SHP77 (cell line): ENCODE measurements around the gene FAM193B.

Experiments
- DNase-seq, 2 experiments: peaks; one replicate each; lab custom pipeline; 2025; lab: John Stamatoyannopoulos, UW

FAM193B gene

DNA sequence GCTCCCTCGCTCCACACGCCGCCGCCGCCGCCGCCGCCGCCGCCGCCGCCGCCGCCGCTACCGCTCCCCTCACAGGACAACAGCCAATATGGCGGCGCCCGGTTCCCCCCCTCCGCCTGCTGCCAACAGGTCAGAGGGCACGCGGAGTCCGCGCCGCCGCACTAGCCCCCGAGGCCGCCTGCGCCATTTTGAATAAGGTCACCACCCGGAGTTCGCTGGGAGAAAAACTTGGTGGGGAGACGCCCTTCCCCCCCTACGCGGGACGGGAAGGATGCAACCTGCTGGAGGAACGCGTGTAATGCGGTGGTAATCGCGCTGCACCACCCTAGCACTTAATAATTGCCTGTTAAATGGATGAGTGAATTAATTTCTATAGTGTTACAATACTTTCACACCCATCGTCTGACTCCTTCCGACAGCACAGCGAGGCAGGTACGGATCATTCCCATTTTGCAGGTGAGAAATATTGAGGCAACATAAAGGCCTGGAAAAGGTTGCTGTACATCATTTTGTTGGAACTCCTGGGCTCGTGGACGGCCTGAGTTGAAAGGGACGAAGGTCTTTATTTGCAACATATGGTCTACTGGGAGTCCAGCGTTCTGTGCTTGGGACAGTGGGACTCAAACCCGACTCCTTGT, at the start of gene FAM193B:
TSS of gene FAM193B (minus strand) at position 90 of the 638 bp plus-strand sequence. CDS start 105 bp downstream, outside the sequence.
- DNase-seq = peak; percentile 88 to 89

DNA sequence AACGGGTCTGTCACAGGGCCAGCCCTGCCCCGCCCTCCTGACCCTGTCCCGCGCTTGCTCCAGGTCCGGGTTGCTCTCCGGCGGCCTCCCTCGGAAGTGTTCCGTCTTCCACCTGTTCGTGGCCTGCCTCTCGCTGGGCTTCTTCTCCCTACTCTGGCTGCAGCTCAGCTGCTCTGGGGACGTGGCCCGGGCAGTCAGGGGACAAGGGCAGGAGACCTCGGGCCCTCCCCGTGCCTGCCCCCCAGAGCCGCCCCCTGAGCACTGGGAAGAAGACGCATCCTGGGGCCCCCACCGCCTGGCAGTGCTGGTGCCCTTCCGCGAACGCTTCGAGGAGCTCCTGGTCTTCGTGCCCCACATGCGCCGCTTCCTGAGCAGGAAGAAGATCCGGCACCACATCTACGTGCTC, 49.8 kb upstream of the FAM193B start:
- no peak for DNase-seq

DNA sequence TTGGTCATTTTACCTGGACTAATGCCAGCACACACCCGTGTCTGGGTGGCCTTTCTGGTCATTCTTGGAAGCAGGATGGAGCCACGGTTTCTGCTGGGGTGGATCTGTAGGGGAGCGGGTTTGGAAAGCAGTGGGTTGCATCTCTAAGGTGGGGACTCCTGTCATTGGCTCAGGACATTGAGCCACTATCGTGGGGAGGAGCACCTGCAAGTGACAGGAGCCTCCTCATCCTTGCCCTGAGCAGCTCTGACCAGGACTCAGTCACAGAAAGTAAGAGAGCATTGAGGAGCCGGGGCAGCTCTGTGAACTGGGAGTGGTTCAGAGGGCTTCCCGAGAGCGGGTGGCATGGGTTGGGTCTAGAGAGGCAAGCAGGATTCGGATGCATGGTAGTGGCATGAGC, 49.3 kb upstream of the FAM193B start:
- DNase-seq = no peak

DNA sequence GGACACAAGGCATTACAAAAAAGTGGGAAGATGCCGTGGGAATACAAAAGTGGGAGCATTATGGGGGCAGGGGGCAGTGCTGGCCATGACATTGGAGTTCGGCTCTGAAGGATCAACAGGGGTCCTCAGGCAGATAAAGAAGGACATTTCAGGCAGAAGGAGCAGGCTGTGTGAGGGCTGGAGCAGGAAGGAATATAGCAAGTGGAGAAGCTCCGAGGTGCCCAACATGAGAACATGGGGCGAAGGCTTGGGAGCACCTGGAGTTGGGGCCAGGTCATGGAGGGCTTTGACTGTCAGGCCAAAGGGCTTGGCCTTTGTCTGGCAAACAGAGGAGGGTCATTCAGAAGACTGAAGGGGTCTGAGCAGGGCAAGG, 48.1 kb upstream of the FAM193B start:
- no peak for DNase-seq

DNA sequence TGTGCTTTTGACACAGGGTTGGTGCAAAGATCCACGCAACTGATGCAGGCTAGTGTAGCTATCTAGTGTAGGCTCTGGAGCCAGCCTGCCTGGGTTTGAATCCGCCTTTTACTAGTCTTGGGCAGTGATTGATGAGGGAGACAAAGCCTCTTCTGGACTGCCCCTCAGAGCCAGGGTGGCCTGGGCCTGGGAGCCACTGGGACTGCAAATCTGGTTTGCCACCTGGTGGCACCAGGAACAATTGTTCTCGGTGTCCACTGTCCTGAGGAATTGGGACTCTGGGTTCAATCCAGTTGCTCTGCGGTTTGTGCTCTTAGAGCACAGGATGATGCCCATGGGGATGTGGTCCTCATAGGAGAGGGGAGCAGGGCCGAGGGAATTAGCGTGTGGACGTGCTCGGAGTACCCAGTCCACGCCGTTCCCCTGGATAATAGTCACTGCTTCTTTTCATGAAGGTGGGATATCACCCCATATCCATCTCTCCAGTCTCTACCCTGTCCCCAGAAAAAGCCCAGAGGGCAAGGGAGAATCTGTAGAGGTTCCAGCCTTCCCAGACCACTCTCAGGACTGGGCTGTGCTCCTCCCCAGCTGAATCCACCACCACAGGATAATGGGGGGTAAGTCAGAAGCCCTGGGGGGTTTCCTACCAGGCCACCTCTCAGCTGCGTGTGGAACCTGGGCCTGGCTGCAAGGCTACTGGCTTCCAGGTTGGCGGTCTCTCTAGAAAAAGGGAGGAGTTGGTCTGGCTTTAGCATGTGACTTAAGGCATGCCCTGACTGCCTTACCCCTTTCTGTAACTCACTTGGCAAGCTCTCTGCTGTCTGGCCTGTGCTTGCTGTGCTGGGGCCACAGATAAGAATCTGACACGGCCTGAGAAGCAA, 47.5 kb upstream of the FAM193B start:
- DNase-seq = no peak

DNA sequence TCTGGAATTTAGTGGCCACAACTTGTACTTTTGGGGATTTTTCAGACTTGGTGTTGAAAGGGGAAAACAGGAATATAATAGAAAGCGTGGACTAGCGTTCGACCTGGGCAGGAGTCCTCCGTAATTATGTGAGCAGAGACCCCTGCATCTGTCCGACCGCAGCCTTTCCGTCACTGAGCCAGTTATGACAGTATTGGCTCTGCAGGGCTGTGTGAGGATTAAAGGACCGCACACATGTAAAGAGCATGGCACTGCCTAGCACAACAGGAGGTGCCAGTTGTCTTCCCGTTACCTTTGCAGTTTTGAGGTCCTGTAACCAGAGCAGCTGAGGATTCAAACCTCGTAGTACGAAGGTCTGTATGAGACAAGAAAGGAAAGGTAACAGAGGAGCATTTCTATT, 46.8 kb upstream of the FAM193B start:
- no peak for DNase-seq

DNA sequence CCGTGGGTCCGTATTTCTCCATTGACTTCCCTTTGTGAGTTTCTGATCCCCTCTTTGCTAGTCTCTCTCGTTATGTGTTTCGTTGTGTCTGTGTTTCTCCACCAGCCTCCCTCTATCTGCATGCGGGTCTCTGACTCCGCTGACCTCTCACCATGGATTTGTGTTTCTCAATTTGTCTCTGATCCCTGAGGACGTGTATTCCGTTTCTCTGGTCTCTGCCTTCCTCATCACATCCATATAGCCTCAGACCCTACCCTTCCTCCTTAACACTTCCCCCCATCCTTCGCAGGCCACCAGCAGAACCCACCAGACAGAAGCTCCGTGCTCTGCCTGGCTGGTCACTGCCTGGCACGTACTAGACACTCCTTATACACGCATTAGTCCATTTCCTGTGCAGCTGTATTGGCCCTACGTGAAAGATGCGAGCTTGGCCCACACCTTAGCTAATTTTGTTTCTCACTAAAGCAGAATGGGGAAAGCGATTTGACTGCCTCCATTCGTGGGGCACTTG, 46.2 kb upstream of the FAM193B start:
- DNase-seq = no peak

DNA sequence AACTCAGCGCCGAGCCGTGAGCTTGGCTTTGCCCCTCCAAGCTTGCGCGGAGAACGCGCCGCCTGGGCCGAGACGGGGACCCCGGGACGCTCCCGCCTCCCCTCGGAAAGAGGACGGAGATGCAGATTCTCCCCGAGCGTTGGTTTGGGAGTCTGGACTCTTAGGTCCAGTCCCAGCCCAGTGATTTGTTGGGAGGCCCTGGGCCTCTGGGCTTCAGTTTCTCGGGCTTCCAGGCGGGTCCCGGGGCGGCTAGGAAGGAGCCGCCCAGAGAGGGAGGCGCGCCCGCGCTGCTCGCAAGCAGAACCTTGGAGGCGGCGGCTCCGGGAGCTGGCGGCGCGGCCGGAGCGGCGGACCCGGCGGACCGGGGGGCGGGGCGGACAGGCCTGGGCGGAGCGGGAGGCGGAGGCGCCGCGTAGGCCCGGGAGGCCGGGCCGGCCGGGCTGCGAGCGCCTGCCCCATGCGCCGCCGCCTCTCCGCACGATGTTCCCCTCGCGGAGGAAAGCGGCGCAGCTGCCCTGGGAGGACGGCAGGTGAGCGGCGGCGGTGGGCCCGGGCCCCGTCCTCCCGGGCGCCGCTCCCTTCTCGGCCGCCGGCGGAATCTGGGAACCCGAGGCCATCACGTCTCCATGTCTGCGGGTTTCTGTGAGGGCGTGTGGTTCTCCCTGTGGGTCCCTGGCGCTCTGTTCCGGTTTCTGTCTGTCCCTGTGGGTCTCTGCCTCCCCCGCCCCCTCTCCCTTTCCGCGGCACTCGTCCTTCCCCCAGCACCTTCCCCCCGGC, 45.6 kb upstream of the FAM193B start, which contains the start of gene B4GALT7:
TSS of gene B4GALT7 (plus strand) at position 402 of the 777 bp plus-strand sequence. CDS start at position 481, 79 bp downstream.
- DNase-seq = peak; percentile 53 to 75

DNA sequence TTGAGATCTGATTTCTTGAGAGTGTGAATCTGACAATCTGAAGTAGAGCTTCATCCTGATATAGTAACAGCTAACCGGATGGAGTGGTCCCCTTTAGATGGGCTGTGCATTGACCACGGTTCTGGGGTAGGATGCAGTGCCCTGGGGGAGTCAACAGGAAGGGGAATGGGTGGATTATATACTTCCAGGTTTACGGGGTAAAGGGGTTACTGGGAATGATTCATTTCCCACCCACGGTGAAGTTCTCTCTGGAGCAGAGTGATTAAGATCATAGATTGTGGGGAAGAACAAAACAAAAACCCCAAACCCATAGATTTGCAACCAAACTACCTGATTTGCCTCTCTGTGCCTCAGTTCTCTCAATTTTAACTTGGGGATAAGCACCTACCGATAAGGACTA, 44.1 kb upstream of the FAM193B start:
- no peak for DNase-seq

DNA sequence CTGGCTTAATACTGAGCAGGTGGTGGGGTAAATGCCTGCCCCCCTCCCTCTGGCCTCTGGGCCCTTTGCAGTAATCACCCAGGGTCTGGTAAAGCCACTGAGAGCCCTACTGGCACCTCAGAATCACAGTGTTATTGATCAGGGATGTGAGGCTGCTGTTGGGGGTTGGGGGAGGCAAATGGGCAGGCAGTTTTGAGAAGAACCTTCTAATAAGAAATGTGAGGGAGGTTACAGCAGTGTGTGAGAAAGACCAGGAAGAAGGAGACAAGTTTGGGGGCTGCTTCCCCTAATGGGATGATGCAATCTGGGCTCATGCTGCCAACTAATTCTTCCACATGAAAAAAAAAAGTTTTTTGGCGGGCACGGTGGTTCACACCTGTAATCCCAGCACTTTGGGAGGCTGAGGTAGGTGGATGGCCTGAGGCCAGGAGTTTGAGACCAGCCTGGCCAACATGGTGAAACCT, 42.4 kb upstream of the FAM193B start:
- no peak for DNase-seq

DNA sequence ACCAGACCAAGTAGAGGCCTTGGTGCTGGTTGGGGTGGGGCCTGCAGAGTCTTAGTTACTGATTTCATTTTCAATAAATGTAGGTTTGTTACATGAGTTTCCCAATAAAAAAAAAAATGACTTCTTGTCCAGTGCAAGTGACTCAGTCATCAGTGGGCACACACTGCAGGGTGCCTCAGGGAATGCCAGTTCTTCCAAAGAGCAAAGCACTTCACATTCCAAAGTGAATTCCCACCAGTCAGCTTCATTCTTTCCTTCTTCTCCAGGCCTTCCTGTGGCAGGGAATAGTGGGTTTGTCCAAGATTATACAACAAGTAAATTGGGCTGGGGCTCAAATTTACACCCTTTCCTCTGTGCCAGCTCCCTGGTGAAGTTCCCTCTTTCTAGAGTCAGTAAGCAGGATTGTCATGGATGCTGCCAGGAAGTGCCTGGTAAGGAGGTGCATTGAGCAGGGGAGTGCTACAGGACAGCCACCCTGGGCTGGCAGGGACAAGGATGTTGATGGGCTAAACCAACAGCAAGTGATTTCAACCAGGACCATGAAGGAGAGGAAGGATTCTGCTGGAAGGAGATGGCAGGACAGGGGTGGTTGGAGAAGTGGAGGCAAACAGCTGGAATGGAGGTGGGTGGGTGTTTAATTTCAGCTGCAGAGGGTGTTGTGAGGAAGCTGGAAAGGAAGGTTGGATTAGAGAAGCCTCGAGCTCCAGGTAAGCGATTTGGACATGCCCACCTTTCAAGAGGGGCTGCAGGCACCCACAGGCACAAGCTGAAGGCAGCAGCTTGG, 41.8 kb upstream of the FAM193B start:
- no peak for DNase-seq

DNA sequence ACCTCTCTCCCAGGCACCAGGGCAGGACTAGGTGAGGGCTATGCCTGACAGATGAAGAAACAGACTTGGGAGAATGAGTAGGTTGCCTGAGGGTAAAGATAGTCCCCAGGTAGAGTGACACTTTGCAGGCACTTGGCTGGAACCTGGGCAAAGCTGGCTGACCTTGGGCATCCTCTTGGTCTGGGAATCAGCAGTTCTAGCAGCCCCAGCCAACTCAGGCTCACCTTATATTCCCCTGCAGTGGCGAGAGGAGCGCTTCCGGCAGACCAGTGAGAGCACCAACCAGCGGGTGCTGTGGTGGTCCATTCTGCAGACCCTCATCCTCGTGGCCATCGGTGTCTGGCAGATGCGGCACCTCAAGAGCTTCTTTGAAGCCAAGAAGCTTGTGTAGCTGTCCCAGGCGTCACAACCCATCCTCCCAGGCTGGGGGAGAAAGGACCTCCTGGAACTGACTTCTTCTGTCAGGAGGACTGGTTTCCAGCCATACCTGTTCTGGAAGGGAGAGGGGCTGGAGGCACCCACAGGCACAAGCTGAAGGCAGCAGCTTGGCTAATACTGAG, 40.7 kb upstream of the FAM193B start:
- DNase-seq = no peak

DNA sequence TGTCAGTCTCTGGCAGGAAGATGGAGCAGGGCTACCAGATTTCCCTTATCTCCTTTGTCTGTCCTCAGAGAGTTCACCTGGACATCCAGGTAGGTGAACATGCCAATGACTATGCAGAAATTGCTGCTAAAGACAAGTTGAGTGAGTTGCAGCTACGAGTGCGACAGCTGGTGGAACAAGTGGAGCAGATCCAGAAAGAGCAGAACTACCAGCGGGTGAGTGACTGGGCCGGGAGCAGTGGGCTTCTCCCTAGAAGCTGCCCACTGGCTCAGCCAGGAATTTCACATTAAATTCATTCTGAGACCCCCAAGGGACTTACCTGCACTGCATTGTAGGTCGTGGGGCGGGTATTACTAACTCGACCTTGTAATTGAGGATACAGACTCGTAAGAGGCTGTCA, 39.7 kb upstream of the FAM193B start:
- no peak for DNase-seq

DNA sequence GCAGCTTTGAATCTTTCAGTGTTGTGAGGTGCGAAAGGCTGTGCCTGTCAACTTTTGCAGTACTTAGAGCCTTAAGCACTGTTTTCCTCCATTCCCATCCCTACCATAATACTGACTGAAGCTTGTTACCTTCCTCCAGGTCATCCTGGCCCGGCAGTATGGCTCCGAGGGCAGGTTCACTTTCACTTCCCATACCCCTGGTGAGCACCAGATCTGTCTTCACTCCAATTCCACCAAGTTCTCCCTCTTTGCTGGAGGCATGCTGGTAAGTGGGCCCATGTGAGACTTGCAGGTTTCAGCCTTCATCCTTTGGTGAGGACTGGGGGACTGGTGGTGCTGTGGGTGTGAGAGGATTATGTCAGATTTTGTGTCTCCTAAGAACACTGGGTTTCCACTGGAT, 39.1 kb upstream of the FAM193B start:
- DNase-seq = no peak

DNA sequence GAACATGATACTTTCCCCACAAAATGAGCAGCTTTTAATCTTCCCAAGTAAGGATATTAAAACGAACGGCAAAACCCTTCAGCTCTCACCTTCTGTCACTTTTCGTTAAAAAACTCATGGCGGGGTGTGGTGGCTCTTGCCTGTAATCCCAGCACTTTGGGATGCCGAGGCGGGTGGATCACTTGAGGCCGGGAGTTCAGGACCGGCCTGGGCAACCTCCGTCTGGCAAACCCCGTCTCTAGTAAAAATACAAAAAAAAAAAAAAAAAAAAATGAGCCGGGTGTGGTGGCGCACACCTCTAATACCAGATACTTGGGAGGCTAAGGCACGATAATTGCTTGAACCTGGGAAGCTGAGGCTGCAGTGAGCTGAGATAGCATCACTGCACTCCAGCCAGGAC, 38.5 kb upstream of the FAM193B start:
- DNase-seq = no peak

DNA sequence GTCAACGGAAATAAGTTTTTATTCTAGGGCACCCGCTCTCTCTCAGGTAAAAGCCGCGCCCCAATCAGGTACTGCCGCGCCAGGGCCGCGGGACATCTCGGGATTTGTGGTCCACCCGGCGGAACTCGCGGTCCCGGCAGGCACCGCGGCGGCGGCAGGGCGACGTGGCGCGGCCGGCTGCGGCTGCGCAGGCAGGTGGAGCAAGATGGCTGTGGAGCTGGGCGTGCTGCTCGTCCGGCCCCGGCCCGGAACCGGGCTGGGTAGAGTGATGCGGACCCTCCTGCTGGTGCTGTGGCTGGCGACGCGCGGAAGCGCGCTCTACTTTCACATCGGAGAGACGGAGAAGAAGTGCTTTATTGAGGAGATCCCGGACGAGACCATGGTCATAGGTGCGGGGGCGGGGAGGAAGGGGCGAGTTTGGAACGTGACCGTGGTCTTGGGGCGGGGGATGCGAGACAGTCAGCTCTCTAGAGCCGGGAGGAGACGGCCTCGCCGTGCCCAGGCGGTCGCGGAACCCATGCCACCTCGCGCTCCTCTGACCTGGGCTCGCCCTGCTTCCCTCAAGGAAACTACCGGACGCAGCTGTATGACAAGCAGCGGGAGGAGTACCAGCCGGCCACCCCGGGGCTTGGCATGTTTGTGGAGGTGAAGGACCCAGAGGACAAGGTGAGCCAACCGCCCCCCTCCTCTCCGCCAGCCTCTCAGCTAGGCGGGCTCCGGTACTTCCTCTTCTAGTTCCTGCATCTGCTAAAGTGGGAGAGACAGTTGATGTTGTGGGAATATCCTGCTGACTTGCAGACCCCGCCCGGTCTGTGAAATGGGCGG, 37.9 kb upstream of the FAM193B start, which contains the start of gene TMED9:
TSS of gene TMED9 (plus strand) at position 194 of the 825 bp plus-strand sequence. CDS start at position 206, 12 bp downstream.
- peak; percentile 80 to 88 for DNase-seq

DNA sequence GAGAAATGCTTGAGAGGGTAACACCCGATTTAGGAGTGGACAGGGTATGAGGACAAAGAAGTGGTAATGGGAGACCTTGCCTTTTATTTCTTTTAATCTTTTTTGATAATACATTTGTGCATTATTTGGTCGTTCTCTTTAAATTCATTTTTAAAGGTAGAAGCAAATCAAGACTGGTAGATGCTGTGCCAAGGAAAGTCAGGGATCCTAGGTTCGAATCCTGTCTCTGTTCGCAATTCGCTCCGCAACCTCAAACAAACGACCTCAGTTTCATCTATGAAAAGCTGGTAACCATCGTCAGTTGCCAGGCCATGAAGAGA, 37.3 kb upstream of the FAM193B start:
- no peak for DNase-seq

DNA sequence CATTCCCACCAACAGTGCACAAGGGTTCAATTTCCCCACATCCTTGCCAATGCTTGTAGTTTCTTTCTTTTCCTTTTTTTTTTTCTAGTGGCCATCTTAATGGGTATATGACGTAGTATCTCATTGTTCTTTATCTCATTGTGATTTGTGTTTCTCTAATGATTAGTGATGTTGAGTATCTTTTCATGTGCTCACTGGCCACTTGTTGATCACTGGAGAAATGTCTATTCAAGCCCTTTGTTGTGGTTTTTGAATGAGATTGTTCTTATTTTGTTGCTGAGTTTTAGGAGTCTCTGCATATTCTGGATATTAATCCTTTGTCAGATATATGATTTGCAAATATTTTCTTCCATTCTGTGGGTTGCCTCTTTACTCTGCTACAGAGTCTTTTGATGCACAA, 36.0 kb upstream of the FAM193B start:
- no peak for DNase-seq

DNA sequence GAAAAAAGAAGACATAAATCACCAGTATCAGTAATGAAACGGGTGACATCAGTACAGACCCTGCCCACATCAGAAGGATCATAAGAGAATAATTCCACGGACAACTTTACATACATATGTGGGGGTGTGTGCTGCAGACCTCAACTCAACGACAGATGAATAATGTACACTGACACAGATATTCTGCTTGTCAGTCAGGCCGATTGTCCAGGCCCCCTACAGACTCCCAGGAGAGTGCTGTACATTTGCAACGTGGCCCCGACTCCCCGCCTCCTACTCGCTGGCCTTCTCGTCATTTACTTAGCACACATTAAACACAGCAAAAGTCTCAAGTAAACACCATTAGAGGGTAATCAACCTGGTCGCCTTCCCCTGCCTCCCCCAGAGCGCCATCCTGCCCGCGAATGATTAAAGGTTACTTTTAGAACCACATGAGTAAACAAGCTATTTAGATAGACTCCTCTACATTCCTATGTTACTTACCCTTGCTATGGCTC, 34.1 kb upstream of the FAM193B start:
- no peak for DNase-seq

DNA sequence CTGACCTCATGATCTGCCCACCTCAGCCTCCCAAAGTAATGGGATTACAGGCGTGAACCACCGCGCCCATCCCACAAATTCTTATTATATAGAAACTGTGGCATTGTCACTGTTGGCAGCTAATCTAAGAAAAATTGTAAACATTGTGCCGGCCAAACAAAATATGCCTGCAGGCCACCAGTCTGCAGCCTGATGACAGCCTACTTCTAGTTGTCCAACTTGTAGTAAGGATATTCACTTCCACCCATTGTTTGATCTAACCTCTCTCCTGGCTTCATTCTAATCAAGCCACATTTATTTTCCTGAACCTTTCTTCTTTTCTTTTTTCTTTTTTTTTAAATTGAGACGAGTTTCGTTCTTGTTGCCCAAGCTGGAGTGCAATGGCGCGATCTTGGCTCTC, 24.0 kb upstream of the FAM193B start:
- DNase-seq = no peak
